HG03432 (cell line): ENCODE measurements around the gene KCNMB4.

ENCODE experiments used
- ATAC-seq: cut with Tn5 transposase; IDR thresholded peaks from one replicate; pipeline ENCODE4 v1.9.1; 2021; ENCODE audit warnings: mild to moderate bottlenecking, moderate library complexity; ENCODE audit not compliant: unreplicated experiment

Gene KCNMB4

DNA sequence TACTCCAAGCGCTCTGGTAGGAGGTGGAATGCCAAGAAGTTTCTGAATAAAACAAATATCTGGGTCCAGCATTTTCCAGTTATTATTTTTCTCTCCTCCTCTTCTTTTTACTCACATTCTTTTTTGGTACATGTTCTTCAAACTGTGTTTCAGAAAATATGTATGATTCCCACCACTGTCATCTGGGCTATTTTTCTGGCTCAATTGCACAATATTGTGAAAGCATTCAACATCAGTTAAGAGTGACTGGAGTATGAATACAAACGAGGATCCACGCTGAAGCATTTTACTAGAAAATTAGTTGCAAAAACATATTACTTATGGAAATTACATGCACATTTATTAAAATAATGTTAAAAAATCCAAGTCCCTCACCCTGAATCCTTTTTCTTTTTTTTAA lies 61.5 kb downstream of the KCNMB4 start:
- ATAC-seq: no peak

DNA sequence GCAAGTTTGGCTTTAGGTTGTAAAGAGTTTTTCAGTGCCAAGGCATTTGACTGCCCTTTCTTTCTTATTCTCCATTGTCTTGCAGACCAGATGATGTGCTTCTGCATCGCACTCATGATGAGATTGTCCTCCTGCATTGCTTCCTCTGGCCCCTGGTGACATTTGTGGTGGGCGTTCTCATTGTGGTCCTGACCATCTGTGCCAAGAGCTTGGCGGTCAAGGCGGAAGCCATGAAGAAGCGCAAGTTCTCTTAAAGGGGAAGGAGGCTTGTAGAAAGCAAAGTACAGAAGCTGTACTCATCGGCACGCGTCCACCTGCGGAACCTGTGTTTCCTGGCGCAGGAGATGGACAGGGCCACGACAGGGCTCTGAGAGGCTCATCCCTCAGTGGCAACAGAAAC lies 64.3 kb downstream of the KCNMB4 start:
- no peak for ATAC-seq

DNA sequence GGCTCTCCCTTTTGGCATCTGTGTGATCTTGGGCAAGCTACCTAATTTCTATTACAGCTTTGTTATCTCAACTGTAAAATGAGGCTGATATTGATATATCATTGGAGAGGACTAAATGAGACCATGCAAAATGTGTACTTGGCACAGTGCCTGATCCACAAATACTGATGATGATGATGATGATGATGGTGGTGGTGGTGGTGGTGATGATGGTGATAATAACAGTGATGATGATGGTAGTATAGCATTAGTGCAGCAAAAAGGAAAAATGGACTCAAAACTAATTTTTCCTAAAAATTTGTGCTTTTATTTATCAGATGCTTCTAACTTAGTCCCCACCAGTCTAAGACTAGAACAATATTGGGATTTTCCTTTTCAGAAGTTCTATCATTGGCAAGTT lies 70.7 kb downstream of the KCNMB4 start:
- ATAC-seq: no peak

DNA sequence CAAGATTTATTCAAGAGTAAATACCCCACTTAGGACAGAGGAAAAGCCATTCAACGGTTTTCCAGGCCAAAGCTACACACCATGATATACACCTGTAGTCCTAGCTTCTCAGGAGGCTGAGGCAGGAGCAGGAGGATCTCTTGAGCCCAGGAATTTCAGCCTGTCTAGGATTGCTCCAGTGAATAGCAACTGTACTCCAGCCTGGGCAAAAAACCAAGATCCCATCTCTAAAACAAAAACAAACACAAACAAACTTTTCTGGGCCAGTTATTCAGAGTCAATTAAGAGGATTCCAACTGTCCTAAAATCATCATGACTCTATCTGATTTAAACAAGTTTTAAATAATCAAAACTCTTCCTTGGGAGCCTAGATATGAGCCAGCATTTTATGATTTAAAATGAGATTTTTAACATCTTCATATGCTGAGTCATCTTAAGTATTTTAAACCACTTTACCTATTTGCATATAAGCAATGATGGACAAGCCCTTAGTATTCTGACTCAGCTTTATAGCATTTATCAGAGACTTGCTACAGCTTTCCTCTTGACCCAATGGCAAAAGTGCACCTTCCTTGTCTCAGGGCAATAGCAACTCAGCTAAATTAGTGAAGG lies 77.1 kb downstream of the KCNMB4 start:
- ATAC-seq: no peak

DNA sequence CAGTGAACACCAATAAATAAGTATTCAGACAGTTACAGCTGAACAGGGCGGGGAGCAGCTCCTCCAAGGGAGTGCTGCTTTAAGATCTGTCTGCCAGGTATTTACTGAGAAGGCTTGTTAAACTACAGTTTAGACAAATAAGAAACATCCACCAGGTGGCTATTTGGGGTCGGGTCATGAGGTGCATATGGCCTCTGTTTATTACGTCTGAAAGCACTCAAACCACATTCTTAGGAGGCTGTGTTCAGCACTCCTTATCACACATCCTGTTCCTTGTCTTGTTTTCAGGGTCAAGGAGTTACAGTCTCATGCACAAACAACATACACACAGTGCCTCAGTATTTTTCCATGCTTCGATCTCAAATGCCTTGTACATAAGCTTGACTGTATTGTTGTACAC lies 78.8 kb downstream of the KCNMB4 start:
- ATAC-seq: no peak

DNA sequence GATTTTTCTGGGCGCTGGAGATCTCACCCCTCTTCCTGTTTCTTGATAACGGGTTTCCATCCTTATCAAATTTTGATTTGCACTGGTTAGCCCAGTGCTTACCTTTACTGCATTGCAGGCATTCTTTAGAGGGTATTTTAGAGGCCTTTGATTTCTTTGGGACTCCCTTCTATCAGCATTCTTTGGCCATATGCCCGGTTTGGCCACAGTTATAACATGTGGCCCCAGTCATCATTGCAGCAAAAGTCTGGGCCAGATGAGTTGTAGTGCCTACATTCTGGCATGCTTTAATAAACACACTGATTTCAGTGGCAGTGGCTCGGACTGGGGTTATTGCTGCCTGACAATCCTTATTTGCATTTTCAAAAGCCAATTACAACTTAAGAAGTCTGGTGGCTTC lies 82.3 kb downstream of the KCNMB4 start:
- ATAC-seq: no peak

DNA sequence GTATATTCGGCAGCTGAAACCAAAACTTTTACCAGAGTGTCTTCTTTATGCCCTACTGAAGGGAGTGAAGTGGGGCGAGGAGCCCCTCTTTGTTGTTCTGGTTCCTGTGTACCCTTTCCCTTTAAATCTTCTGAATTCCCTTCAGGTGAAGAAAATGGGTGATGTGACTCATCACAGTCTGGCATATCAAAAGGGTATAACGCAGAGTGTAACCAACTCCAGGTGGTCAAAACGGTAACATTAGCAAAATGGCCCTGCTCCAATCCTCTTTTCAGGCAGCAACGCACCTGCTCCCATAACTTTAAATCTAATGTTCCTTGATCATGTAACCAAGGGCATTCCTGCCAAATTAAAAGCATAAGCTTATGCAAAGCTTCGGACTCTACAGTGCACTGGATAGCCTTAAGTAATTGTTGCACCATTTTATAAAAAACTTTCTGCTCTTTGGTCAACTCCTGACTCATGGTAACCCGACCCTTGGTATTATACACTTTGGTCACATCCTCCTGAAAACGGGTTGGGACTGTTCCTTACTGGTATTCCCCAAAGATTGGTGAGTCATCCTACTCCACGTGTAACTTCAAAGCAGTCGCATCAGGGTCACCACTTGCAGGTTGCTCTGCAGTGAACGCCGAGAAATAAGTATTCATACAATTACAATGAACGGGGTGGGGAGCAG lies 83.1 kb downstream of the KCNMB4 start:
- ATAC-seq: no peak

DNA sequence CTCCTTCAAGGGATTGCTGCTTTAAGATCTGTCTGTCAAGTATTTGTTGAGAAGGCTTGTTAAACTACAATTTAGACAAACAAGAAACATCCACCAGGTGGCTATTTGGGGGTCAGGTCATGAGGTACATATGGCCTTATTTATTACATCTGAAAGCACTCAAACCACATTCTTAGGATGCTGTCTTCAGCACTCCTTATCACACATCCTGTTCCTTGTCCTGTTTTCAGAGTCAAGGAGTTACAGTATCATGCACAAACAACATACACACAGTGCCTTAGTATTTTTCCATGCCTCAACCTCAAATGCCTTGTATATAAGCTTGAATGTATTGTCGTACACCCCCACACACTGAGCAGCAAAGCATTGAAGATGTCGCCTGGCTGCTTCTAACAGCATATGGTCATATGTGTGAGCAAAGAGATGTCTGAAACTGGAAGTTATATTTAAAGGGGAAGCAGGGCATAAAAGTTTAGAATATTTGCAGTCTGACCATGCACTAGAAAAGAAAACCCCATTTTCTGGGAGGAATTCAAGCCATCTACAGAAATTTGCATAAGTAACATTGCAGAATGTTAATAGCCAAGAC lies 83.8 kb downstream of the KCNMB4 start:
- ATAC-seq: no peak

DNA sequence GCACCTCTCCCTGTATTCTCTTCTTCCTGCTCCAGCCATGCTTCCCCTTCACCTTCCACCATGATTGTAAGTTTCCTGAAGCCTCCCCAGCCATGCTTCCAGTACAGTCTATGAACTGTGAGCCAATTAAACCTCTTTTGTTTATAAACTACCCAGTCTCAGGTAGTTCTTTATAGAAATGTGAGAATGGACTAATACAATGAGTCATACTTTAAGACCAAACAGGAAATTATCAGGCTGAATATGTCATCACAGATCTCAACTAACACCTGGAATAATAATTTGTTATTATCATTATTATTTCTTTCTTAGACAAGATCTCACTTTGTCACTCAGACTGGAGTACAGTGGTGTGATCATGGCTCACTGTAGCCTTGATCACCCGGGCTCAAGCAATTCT lies 85.4 kb downstream of the KCNMB4 start:
- no peak for ATAC-seq

DNA sequence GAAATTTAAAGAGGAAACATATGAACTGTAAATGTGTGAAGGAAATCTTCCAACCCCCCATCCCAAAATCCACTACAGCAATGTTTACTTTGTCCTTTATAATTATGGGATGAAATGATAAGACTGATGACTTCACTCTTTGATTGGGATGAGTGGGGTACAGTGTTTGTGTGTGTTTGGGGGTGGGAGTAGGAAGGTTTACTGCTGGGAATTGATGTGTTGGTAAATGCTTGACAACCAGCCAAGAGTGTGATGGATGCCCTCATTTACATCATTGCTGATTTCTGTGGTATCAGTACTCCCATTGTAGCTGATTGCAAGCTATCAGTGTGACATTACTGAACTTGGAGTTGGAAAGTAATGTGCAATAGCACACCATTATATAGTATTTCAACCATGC lies 90.9 kb downstream of the KCNMB4 start:
- no peak for ATAC-seq

DNA sequence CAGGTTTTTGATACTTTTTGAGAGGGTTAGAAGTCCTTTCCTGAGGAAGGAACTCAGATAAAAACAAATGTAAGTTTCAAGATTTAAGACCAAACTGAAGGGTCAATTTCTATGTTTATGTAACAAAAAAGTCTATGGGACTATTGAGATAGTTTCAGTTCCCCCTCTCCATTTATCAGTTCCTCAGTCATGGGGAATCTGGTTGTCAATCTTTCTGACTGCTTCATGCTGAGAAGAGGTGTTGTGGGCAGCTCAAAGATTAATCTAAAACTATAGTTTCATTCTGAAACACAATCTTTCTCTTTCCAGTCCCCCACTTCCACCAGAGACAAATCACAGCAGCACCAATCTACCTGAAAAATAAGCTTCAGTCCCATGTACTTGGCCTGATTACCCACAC lies 93.7 kb downstream of the KCNMB4 start:
- peak; percentile 73 for ATAC-seq

DNA sequence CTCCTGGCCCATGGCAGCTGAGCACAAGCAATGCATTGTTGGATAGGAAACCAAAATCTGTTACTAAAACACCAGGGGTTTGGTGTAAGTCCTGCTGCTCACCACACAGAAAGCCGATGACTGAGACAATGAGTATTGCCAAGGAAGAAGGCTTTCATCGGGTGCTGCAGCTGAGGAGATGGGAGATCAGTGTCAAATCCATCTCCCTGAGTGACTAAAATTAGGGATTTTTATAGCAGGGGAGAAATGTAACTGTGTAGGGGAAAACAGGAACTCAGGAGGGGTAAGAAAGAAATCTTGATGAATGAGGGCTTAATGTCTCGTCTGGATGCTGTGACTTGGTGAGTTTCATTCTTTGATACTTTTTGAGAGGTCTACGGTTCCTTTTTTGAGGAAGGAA lies 97.9 kb downstream of the KCNMB4 start:
- ATAC-seq: no peak

DNA sequence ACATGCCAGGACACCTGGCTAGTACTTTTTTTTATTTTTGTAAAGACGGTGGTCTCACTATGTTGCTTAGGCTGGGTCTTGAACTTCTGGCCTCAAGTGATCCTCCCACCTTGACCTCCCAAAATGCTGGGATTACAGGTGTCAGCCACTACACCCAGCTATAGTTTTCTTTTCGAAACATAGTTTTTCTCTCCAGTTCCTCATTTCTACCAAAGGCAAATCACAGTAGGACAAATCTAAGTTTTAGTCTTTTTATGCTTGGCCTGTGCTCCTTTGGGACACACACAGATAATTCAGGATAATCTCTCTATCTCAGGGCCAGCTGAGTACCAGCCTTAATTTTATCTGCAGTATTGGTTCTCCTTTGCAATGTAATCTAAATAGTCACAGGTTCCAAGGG lies 100.7 kb downstream of the KCNMB4 start:
- no peak for ATAC-seq

DNA sequence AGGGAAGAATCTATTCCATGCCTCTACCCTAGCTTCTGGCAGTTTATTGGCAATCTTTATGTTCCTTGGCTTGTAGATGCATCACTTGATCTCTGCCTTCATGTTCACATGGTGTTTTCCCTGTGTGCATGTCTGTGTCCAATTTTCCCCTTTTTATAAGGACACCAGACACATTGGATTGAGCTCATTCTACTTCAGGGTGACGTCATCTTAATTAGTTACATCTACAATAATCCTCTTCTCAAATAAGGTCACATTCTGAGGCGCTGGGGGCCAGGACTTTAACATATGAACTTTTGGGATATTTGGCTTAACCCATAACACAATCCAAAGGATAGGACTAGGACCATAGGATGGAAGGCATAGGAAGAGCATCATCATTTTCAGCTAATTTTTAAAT lies 101.4 kb downstream of the KCNMB4 start:
- no peak for ATAC-seq

DNA sequence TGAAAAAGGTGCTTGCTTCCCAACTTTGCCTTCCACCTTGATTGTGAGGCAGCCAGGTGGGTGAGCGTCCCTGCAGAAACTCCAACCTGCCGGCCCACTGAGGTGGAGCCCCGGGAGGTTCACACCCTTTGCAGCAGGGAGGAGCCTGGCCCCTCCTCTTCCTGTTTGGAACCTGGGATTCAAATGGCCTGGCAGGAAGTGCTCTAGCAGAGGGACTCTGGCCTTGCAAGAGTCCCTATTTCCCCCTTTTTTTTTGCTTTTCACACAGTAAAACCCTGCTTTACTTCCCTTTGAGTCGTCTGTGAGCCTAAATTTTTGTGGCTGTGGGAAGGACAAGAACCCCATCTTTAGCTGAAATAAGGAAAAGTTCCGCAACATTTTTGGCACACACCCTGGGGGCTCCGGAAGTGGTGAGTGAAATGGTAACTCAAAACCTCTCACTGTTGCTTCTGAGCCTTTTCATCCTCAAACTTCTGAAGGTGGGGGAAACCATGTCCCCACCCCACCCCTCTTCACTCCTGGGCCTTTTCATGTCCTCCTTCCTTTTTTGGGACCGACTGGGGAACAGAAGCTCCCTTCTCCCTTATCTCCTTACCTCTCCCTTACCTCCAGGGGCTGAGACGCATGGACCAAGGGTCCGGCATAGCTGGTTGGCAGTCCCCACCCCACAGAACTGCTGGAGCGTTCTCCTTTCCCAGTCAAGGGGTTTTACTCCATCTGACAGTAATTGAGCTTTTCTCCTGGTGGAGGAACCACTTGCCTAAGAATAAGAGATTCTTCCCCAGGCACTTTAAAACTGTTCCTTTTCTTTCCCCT lies 102.0 kb downstream of the KCNMB4 start:
- ATAC-seq: no peak

DNA sequence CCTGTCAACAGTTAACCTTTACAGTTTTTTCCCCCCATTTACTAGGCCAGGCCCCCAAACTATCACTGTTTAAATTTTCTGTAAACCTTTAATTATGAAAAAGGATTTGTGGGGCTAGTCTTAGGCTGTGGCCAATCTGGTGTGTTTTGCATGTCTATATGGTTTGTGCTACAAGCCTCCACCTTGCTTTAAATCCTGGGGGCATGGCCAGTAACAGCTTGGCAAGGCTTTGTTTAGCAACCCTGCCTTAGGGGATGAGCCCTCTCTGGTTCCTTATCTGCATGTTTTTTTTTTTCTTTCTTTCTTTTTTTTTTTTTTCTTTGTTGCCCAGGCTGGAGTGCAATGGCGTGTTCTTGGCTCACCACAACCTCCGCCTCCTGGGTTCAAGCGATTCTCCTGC lies 102.7 kb downstream of the KCNMB4 start:
- ATAC-seq: no peak

DNA sequence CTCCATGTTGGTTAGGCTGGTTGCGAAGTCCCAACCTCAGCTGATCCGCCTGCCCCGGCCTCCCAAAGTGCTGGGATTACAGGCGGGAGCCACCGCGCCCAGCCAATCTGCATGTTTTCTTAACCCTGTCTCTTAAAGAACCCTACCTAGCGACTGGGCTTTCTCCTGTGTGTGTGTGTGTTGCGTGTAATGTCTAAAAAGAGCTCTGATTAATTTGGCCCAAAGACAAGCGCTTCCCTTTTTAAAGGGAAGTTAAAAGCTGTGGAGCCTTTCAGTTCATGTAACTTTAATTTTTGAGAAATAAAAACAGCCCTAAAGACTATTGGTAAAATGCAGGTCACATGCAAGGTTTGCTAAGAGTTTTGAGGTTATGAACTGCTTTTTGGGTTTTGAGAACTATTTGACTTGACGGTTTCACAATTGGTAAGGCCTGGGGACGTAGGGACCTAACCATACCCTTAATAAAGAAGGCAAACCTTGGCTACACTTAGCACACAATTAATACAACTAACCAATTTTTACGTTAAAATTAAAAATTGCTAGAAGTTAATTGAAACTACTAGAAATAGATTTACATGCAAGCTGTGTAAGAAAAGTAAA lies 103.2 kb downstream of the KCNMB4 start:
- no peak for ATAC-seq

DNA sequence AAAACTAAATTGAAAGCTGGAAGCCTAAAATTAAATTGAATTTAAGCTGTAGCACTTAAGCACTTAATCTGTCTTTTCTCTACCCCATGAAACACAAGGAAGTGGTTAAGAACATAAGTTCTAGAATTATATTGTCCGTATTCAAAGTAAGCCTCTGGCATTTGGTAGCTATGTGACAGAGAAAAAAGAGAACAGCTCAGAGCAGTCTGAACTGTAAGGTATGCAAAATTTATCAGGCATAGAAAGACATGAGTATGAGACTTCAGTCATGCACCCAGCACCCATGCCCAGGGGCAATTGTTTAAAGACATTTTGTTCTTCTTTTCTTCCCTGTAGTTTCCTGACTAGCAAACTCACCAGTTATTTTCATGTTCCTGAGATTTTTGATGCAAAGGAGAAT lies 116.7 kb downstream of the KCNMB4 start:
- no peak for ATAC-seq
